GM18520 (cell line): ENCODE data around the gene HOXA7.

ENCODE experiments used
- ATAC-seq: cut with Tn5 transposase; IDR thresholded peaks from one replicate; pipeline ENCODE4 v1.9.1; 2021; ENCODE audit not compliant: unreplicated experiment

Gene HOXA7

DNA sequence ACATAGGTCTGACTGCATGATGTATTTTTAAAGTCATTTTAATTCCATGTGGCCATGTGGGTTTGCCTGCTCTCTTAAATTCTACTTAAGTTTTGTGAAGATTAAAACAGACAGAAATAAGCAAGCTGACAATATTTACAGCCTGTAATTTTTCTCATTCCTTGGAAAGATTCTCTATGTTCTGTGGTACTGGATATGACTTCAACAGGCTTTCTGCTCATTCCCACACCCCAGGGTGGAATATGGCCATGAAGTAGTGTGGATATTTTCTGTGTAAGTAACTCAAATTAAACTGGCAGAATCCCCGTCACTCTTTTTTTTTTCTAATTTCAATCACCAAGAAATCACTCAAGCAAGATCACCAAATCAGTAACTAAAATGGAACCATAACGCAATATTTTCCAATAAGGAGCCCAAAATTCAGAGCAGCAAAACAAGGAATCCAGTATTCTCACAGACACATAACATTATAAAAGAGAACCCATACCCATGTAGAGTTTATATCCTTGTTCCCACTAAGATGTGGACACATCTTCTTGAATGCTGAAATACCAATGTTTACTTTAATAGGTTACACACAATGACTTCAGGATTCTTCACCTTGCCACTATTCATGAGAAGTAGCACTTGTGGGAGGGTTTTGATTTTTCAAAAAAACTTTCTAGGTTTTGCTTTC is 18.7 kb downstream of the HOXA7 start:
- ATAC-seq = no peak

DNA sequence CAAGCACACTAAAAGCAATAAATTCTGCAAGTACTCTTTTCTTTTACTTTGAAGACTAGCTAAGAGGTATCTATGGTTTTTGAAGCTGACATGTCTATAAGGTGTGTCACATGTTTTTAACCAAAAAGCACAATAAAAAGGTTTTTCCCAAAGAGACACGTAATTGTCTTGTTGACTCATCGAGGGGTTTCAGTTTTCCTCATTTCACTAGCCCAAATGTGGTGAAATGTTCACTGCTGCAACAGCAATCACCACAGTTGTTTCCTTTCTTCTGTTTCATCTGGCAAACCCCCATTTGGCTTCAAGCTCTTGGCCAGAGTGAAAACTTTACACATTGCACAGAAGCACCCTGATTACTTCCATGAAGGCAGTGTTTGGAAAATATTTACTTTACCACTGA is 22.1 kb downstream of the HOXA7 start:
- ATAC-seq = no peak

DNA sequence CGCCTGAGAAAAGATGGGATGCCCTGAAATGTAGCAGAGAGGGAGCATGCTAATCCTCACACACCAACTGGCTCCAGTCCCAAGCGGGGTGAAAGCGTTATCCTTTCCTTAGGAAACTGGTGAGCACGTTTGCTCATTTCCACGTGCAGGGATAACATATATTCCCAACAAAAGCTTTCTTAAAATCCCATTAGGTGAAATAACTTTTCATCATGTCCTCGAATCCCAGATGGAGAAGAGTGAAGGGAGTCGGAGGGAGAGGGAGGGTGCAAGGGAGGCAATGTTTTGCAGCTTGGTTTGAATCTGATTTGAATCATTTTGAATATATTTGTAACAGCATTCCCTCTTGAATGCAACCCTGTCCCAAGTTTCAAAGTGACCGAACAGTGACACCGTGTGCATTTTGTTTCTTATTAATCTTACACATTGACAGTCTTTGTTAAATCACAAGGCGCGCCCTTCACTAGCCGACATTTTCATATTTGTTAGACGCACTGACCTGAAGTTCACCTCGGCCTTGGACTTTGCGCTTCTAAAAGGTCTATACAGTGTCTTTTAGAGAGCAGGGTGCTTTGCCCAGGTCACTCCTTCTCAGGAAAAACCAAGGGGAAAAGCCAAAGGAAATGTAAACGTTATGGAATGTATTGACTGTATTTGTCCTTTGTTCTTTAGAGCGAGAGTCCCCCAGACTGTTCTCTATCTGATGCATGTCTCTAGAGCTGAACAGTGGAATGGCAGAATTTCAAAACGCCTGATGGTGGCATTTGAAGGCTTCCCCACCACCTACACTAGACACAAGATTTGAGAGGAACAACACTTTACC is 22.9 kb downstream of the HOXA7 start:
- no peak for ATAC-seq

DNA sequence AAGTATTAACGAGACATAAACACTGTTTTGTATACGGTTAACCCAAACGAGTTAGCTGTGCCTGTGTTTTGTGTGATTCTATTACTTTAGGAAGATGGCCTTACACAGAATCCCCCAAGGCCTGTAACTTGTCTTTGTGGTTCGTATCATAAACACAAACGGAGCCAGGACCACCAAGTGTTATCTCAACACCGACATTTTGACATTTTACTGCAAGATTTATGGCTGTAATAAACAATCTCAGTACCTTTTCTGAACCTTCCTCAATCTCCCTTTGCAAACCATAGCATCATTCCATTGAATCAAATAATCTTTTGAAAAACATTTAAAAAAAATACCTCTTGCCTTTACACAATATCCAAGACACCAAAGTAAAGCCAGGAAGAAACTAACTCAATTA is 23.5 kb downstream of the HOXA7 start:
- no peak for ATAC-seq

DNA sequence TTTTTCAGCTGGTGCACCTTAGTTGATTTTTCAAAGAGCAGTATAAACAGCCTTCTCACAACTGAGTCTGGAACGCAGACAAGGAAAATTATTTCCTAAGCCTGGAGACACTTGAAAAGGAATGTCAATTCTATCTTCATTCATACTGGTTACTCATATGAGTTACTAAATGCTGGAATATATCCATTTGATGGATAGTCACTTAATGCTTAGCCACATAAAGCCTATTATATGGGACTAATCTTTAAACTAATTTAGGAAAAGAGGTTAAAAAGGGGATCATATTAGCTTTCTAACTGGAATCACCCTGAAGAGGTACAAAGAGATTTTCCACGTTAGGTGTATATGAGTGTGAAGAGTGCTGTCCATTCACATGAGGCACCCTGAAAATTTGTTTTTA is 24.3 kb downstream of the HOXA7 start:
- no peak for ATAC-seq

DNA sequence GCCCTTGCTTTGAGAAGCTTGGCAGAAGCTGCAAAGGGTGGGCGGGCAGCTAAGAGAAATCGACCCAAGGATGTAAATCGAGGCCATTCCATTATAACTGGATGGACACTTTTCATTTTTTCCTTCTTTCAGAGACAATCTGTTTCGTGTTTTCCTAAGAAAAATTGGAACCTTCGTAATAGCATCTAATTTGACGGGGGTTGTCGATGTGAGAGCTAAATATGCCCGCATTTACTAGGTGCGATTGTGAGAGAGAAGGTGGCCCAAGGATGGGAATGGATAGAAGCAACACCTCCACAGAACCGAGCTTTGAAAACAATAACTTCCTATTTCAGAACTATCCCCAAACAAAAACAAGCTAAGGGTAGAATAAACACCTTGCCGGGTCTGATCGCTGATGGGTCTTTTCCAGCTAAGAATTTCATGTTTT is 25.1 kb downstream of the HOXA7 start:
- ATAC-seq = no peak

DNA sequence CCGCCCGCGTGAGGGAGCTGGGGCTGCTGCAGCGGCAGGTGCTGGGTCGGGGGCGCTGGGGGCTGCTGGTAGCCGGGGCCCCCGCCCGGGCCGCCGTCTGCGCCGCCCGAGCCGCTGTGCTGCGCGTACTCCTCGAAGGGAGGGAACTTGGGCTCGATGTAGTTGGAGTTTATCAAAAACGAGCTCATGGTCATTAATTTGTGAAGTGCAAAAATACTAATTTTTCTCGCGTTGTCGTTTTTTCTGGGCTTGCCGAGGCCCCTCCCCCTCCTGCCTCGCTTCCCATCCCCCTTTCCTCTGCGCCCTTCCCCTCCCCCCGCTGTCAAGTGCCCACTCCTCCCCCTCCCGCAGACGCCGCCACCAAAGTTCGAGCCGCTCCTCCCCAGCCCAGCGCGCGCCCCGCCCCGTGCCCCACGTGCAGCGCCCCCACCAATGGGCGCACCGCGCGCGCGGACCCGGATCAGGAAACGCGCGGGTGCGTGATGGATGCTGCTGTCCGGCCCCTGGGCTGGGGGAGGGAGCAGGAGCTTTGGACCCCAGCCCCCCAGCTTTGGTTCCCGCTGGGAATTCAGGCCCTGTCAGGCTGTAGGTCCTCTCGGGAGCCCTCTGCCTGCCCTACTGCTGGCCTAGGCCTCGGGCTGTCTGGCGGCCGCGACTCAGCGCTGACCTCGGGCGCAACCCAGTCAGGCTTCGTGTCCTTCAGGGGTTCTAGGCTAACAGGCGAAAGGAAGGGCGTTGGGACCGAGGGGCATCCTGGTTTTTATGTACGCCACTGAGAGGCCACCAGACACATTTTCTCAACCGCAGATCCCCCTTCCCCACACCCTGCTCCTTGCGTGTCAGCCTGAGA is 25.7 kb downstream of the HOXA7 start, which contains the start of gene HOXA4:
Gene HOXA4 (minus strand): TSS at position 218 of the 850 bp plus-strand sequence. CDS start 24 bp downstream, at position 194.
- ATAC-seq = no peak

DNA sequence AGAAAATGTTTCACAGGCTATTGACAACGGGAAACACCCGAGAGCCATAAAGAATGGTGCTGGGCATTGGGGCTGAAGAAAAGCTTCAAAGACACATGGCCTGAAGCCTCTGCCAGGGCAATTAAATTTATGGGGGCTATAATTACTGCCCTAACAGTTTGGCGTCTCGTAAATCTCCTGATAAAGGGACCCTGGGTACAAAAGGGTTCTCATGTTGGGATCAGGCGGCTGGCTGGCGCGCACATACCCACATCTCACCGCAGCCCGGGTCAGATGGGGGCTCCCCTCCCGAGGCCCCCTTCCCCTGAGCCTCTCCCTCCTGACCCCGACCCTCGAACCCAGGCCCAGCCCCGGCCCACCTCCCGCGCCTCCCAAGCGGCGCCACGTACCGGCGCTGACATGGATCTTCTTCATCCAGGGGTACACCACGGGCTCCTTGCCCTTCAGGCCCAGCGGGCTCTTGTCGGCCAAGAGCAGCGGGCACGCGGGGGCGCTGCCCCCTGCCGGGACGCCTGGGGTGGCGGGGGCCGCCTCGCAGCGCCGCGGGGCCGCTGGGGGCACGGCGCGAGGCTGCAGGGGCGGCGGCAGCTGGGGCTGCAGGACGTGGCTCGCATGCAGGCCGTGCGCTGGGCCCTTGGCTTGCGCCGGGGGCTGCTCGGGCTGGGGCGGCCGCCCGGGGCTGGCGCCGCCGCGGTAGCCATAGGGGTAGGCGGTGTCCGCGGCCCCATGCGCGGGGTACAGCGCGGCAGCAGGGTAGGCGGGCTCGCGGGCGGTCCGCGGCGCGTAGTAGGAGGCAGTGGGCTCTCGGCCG is 26.5 kb downstream of the HOXA7 start:
- no peak for ATAC-seq

DNA sequence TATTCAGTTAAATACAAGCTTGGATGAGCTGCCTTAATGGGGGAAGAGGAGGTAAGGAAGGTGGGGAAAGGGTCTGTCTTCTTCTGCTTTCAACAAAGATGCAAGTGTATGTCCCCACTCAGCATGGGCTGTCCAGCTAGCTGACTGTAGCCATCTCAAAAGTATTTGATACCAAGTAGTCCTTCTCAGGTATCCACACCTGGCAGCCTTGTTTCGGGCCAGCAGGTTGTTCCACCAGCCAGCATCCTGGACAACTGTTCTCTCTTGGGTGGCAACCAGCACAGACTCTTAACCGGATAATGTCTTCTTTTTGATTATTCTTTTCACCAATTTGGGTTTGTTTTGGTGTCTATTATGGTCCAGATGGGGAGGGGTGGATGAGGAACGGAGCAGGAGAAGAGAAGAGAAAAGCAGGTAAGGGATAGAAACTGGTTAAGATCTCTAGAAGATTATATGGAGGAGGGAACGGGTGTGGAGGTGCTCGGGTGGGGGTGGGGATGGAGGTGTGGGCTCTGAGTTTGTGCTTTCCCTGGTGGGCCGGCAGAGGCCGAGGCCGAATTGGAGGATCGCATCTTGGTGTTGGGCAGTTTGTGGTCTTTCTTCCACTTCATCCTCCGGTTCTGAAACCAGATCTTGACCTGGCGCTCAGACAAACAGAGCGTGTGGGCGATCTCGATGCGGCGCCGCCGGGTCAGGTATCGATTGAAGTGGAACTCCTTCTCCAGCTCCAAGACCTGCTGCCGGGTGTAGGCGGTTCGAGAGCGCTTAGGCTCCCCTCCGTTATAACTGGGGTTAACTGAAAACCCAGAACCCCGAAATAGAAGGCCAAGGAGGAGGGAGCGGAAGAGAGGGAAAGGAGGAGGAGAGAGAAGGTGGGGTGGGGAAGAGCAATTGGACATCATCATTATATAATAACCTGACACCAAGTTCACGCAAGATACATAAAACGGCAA is 27.4 kb downstream of the HOXA7 start:
- ATAC-seq = no peak

DNA sequence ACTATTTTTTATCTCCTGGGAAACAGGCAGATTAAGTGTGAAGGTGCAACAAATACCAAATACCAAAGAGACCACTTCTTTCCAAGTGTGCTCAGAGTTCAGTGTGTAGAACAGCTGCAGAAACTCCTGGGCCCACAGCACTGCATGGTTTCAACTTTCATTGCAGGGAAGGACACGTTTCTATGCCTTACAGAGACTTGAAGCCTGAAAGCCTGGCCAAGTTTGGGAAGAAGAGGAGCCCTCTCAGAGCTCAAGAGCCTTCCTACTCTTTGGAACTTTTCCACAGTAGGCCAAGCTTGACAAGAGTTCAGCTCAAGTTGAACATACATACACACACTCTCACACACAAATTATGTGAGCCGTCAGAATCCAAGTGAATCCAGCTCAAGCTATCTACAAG is 28.4 kb downstream of the HOXA7 start:
- no peak for ATAC-seq

DNA sequence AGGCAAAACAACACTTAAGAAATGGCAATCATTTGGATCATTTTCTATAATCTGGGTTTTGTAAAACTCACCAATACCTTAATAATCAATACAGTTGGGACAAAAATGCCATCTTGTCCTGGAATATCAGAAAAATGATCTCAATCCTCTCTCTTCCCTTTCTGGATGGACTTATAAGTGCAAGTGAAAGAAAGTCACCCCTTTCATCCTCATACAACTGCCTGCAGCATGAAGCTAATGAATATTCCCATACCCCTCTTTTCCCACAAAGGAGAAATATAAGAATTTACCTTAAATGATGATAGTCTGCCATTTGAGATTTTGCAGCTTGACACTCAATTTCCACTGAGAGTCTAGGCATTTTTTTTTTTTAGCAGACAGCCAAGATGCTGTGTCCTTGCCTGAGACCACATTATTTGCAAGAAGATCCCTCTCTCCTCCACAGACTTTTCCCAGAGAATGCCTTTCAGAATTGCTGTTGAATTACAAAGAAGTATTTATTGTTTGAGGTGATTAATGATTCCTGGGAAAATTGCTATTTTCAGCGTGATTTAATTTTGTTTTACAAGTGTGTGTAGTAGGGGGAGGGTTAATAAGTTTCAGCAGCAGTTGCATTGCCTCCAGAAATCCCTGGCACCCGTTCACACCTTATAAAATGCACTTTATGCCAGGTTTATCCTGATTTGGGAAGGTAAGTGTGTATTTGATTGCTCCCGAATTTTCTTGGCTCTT is 29.7 kb downstream of the HOXA7 start:
- ATAC-seq = no peak

DNA sequence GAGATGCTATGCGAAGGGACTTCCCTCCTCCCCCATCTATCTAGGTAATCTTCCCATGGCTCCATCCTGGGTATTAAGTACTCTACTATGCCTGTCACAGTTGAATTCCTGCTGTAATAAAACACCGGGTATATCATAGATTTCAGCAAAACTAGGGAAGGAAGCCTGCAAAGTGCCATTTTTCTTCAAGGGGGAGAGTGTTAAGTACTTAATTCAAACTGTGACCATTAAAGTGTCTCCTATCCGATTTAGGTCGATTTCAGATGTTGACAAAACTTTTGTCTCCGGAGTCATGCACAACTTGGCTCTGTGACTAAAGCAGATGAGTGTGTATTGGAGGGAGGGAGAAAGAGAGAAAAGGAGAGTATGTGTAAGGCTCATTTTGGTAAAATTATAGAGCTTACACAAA is 30.5 kb downstream of the HOXA7 start:
- no peak for ATAC-seq

DNA sequence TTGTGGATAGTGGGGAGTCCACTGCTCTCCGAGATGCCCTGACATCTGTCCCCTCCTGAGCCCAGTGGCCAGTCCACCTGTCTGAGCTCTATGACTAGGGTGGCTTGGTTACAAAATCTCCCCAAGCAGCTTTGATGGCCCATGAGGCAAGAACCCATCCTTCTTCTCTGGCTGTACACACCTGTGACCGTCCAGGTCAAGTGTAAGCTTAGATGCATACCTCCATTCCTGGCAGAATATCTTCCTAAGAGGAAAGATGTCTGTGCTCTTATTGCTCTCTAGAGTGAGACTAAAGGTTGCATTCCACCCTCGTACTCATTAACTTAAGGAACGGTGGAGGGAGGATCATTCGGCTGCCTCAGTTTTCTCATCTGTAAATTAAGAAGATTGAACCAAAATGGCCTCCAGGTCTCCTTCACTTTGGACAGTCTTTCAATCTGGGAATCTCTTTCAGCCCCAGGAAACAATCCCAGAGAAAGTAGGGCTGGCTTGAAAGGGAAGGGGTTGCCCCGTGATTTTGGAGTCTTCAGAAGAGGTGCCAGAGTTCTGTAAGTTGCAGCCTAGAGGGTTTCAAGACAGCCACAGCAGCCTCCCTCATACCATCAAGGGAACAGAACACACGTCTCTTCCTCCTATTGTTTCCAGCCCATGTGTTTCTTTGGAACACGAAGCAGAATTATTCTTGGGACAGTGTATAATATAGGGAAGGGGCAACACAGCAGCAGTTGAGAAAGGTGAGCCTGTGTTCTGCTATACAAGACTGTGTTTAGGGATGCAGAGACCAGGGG is 31.4 kb downstream of the HOXA7 start:
- ATAC-seq = no peak

DNA sequence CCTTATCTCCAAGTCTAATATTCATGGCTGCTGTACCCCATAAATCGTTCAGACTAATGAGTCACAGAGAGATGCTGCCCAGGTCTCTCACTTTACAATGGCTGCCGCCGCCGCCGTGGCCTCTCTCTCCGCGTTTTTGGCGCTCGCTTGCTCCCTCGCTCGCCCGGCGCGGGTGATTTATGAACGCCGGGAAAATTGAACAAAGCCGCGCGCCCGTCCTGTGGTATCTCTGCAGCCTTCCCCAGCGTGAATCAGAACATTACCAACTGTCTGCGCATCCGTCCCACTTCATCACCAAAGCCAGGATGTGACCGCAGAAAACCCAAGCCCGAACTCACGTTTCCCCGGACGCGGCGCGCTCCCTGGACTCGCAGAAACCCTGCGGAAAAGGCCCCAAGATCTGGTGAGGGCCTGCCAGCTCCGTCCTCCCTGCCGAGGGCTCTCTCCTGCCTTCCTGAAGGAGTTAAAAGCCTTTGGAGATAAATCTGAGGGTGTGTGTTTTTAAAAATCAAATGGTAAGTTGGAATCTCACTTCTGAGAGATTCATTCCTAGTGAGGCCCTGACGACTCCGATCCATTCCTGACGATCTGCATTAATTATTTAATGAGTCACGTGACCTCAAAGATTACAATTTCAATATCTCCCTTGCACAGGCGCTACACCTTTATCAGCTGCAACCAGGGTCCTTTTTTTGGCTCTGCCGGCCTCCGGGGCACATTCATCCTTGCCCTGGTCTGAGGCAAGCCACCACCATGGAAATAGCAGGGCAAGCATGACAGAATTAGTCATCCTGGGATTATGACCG is 32.2 kb downstream of the HOXA7 start:
- ATAC-seq = no peak

DNA sequence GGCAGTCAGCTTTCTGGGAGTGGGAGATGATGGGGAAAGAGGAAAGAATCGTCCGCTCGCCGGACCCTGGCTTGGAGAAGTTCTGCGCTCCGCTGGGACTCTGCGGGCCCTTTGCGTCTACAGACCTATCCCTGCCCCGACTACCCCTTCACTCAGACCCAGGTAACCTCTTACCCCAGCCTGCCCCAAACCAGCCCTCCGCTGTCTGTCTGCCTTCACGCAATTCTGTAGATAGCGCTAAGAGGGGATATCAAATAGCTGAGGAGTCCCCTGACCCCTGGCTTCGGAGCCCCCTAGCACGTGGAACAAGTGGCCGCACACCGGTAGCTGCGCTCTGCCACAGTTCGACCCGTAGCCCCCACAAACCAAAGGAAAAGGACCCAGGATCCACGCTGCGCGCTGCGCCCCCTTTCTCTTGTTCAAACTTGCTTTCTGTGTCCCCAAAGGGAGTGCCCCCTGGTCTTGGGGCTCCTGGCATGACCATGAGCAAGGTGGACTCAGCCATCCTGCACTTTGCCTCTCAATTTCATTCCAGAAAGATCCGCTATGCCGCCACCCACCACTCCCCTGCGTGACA is 32.9 kb downstream of the HOXA7 start:
- ATAC-seq = no peak

DNA sequence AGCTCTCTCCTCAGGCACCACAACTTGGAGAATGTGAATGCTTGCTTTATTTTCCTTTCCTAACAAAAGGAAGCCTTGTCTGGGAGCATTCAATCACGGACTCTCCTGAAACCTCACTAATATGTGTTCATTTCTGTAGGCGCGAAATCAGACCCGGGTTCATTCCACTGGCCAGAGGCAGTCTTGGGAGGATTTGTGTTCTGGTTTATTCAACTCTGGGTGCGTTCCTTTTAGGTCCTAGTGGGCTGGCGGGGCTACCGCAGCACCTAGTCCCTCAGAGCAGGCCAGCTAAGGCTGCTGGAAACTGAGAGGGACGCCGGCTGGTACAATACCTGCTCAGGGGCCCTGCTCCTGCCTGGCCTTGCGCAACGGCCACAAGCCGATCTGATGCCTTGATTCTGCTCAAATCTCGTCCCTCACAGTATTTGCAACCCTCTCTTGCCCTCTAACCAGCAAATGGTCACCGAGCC is 33.4 kb downstream of the HOXA7 start:
- ATAC-seq = no peak
